SH-SY5Y (cell line): Measurements from ENCODE around the gene S100Z.

ENCODE experiments used
- GATA2 ChIP-seq: IDR thresholded peaks from 2 replicates; pipeline ENCODE4 v1.6.1; 2011; ENCODE audit warnings: mild to moderate bottlenecking, low read depth, low read length
- GATA3 ChIP-seq: IDR thresholded peaks from 2 replicates; pipeline ENCODE4 v1.6.1; 2011; ENCODE audit warnings: low read depth, mild to moderate bottlenecking, low read length, moderate library complexity

- TF ChIP-seq GATA2 (no peak), GATA3 (no peak)
Observed at GRCh38 chr5:76807296-76807695, 42.5 kb upstream of the S100Z start.
